Ecto neural progenitor cell (in vitro differentiated cells): ENCODE measurements around the gene CAMSAP1.
"Not testable (repeated sequence)": the region's sequence is repeated elsewhere in the genome, so short reads cannot be mapped to it uniquely, and the experiment has no call there.

Experiments
- DNase-seq: peaks from one replicate; pipeline ENCODE4 v3.0.0-alpha.2; 2018; ENCODE audit warnings: low spot score

CAMSAP1 gene

GRCh38 chr9:135898634-135899407 is 8.5 kb downstream of the CAMSAP1 start:
- DNase-seq, result no peak

- DNase-seq, result no peak
These were observed 10.7 kb downstream of the CAMSAP1 start for GRCh38 chr9:135896626-135897025.

- no peak for DNase-seq
These were observed 11.1 kb downstream of the CAMSAP1 start for GRCh38 chr9:135896205-135896604.

- no peak for DNase-seq
These were observed 12.0 kb downstream of the CAMSAP1 start for GRCh38 chr9:135895202-135895848.

GRCh38 chr9:135893104-135893503 is 14.2 kb downstream of the CAMSAP1 start:
- DNase-seq, result no peak

- not testable (repeated sequence) for DNase-seq
These were observed 15.0 kb downstream of the CAMSAP1 start for GRCh38 chr9:135892327-135892726.

GRCh38 chr9:135891027-135891631 is 16.2 kb downstream of the CAMSAP1 start:
- no peak for DNase-seq

- no peak for DNase-seq
These were observed 16.9 kb downstream of the CAMSAP1 start for GRCh38 chr9:135890190-135891026.

GRCh38 chr9:135889564-135890189 is 17.7 kb downstream of the CAMSAP1 start:
- DNase-seq, result no peak

- no peak for DNase-seq
These were observed 18.5 kb downstream of the CAMSAP1 start for GRCh38 chr9:135888766-135889394.

- DNase-seq, result no peak
These were observed 19.1 kb downstream of the CAMSAP1 start for GRCh38 chr9:135888126-135888765.

GRCh38 chr9:135887585-135888050 is 19.7 kb downstream of the CAMSAP1 start:
- no peak for DNase-seq

GRCh38 chr9:135887021-135887507 is 20.3 kb downstream of the CAMSAP1 start:
- no peak for DNase-seq

- DNase-seq, result no peak
These were observed 21.0 kb downstream of the CAMSAP1 start for GRCh38 chr9:135886147-135886981.

GRCh38 chr9:135885100-135885853 is 22.1 kb downstream of the CAMSAP1 start:
- no peak for DNase-seq

GRCh38 chr9:135884328-135885035 is 22.9 kb downstream of the CAMSAP1 start:
- DNase-seq, result no peak

- DNase-seq, result no peak
These were observed 23.8 kb downstream of the CAMSAP1 start for GRCh38 chr9:135883410-135884089.

- DNase-seq, result no peak
These were observed 25.3 kb downstream of the CAMSAP1 start for GRCh38 chr9:135882011-135882410.
